ENCODE data around the gene SNRPB.
"Not testable (repeated sequence)": the region's sequence is repeated elsewhere in the genome, so short reads cannot be mapped to it uniquely, and the experiment has no call there.

Gene SNRPB

GRCh38 chr20:2507464-2507863 lies 36.9 kb upstream of the SNRPB start:
- peak overlapping the region; percentile 97 for H3K4me3 Mint-ChIP-seq
- H3K4me1 Mint-ChIP-seq: peaks cover 24% of the 10 kb centered on the region
- H3K27me3 Mint-ChIP-seq (ENCODE audit: low read depth, poor library complexity): peaks cover 31% of the 10 kb centered on the region
- no peak overlapping the region for H3K27ac Mint-ChIP-seq
- H3K9me3 Mint-ChIP-seq: peaks cover 32% of the 10 kb centered on the region
- no peak for DNase-seq
- peaks cover 25% of the 10 kb centered on the region for H3K36me3 Mint-ChIP-seq (ENCODE audit: low read depth)
- no peak for TF ChIP-seq CTCF (IDR thresholded peaks at IDR 0.05)

- DNase-seq, H3K4me3 Mint-ChIP-seq, H3K27ac Mint-ChIP-seq: not testable (repeated sequence)
- H3K9me3 Mint-ChIP-seq: peaks cover 38% of the 10 kb centered on the region
- peaks cover 32% of the 10 kb centered on the region for H3K36me3 Mint-ChIP-seq (ENCODE audit: low read depth)
- peaks cover 24% of the 10 kb centered on the region for H3K4me1 Mint-ChIP-seq
- peaks cover 21% of the 10 kb centered on the region for H3K27me3 Mint-ChIP-seq (ENCODE audit: low read depth, poor library complexity)
These were observed 35.8 kb upstream of the SNRPB start for GRCh38 chr20:2506426-2506825.

GRCh38 chr20:2504803-2505202 lies 34.2 kb upstream of the SNRPB start:
- not testable (repeated sequence) for H3K27me3 Mint-ChIP-seq (ENCODE audit: low read depth, poor library complexity); DNase-seq; H3K27ac Mint-ChIP-seq; H3K4me3 Mint-ChIP-seq
- peaks cover 45% of the 10 kb centered on the region for H3K9me3 Mint-ChIP-seq
- H3K36me3 Mint-ChIP-seq (ENCODE audit: low read depth): peaks cover 48% of the 10 kb centered on the region
- peaks cover 20% of the 10 kb centered on the region for H3K4me1 Mint-ChIP-seq

GRCh38 chr20:2502808-2503384 lies 32.3 kb upstream of the SNRPB start:
- H3K27me3 Mint-ChIP-seq (ENCODE audit: low read depth, poor library complexity); DNase-seq; H3K4me3 Mint-ChIP-seq; H3K4me1 Mint-ChIP-seq; H3K27ac Mint-ChIP-seq: not testable (repeated sequence)
- H3K36me3 Mint-ChIP-seq (ENCODE audit: low read depth): peaks cover 63% of the 10 kb centered on the region
- H3K9me3 Mint-ChIP-seq: peaks cover 45% of the 10 kb centered on the region

GRCh38 chr20:2485661-2486060 lies 15.1 kb upstream of the SNRPB start:
- Mint-ChIP-seq H3K4me1 (no peaks in the 10 kb centered on the region), H3K9me3 (no peaks in the 10 kb centered on the region), H3K36me3 (ENCODE audit: low read depth) (peaks cover 57% of the 10 kb centered on the region), H3K4me3 (no peak overlapping the region), H3K27me3 (ENCODE audit: low read depth, poor library complexity) (peaks cover 4% of the 10 kb centered on the region), H3K27ac (no peak overlapping the region)
- DNase-seq: no peak
- no peak for TF ChIP-seq CTCF (IDR thresholded peaks at IDR 0.05)

GRCh38 chr20:2485080-2485479 lies 14.5 kb upstream of the SNRPB start:
- Mint-ChIP-seq H3K4me3 (no peak overlapping the region), H3K27ac (no peak overlapping the region), H3K4me1 (no peaks in the 10 kb centered on the region), H3K27me3 (ENCODE audit: low read depth, poor library complexity) (peaks cover 4% of the 10 kb centered on the region), H3K36me3 (ENCODE audit: low read depth) (peaks cover 60% of the 10 kb centered on the region), H3K9me3 (no peaks in the 10 kb centered on the region)
- no peak for TF ChIP-seq CTCF (IDR thresholded peaks at IDR 0.05)
- DNase-seq: no peak

GRCh38 chr20:2483504-2483903 lies 12.9 kb upstream of the SNRPB start:
- no peak overlapping the region for H3K27ac Mint-ChIP-seq
- DNase-seq: no peak
- H3K4me1 Mint-ChIP-seq: no peaks in the 10 kb centered on the region
- no peak overlapping the region for H3K4me3 Mint-ChIP-seq
- H3K36me3 Mint-ChIP-seq (ENCODE audit: low read depth): peaks cover 67% of the 10 kb centered on the region
- no peak for TF ChIP-seq CTCF (IDR thresholded peaks at IDR 0.05)
- peaks cover 4% of the 10 kb centered on the region for H3K27me3 Mint-ChIP-seq (ENCODE audit: low read depth, poor library complexity)
- no peaks in the 10 kb centered on the region for H3K9me3 Mint-ChIP-seq

All from nephron progenitor cell (in vitro differentiated cells).